OCI-LY3 (cell line): ENCODE measurements around the gene DMTF1.

Experiments
- H2AFZ ChIP-seq: fragments of 200-600, 300-600 bp; shearing (Covaris generic); 2 replicates; pipeline ENCODE4 v1.6.0; 2014; ENCODE audit warnings: antibody characterized with exemption, low read depth, low read length
- H3K27ac ChIP-seq: fragments of 200-600, 300-600 bp; sonication (generic); 2 replicates; pipeline ENCODE4 v1.5.1; 2014; ENCODE audit warnings: mild to moderate bottlenecking, low read length, moderate library complexity, mixed read lengths
- H3K27me3 ChIP-seq: fragments of 200-600, 300-600 bp; sonication (generic); 2 replicates; pipeline ENCODE4 v1.6.1; 2014; ENCODE audit warnings: low read depth, low read length, mixed read lengths
- H3K36me3 ChIP-seq: fragments of 200-600, 300-600 bp; sonication (generic); replicated peaks from 2 replicates; pipeline ENCODE3; 2014; ENCODE audit warnings: low read depth, low read length, mixed read lengths
- H3K4me1 ChIP-seq: fragments of 300-600, 200-600 bp; sonication (generic); 2 replicates; pipeline ENCODE4 v1.6.1; 2014; ENCODE audit warnings: low read length, mixed read lengths
- H3K4me2 ChIP-seq: fragments of 200-600, 300-600 bp; sonication (generic); 2 replicates; pipeline ENCODE4 v1.6.1; 2014; ENCODE audit warnings: low read length, mixed read lengths
- H3K4me3 ChIP-seq: fragments of 300-600, 200-600 bp; sonication (generic); 2 replicates; pipeline ENCODE4 v1.5.1; 2014; ENCODE audit warnings: antibody characterized with exemption, mild to moderate bottlenecking, low read length, moderate library complexity
- H3K79me2 ChIP-seq: fragments of 300-600, 200-600 bp; shearing (Covaris generic); 2 replicates; pipeline ENCODE4 v1.6.1; 2014; ENCODE audit warnings: mild to moderate bottlenecking, low read length, mixed read lengths
- H3K9ac ChIP-seq: fragments of 300-600, 200-600 bp; shearing (Covaris generic); 2 replicates; pipeline ENCODE4 v1.6.0; 2014; ENCODE audit warnings: mild to moderate bottlenecking, low read length, moderate library complexity
- H3K9me3 ChIP-seq: fragments of 200-600, 300-600 bp; shearing (Covaris generic); 2 replicates; pipeline ENCODE4 v1.6.1; 2014; ENCODE audit warnings: low read length, mixed read lengths; ENCODE audit not compliant: insufficient read depth
- H4K20me1 ChIP-seq: fragments of 200-600, 300-600 bp; sonication (generic); 2 replicates; pipeline ENCODE4 v1.6.1; 2016; ENCODE audit warnings: low read length, mixed read lengths; ENCODE audit not compliant: insufficient read depth
- EZH2phosphoT487 ChIP-seq: fragments of 200-600 bp; shearing (Covaris generic); IDR thresholded peaks from 2 replicates; pipeline ENCODE4 v1.6.1; 2018; ENCODE audit warnings: antibody characterized with exemption, mixed run types, low read depth
- TF ChIP-seq, protein P1 (sequence below): fragments of 200-600, 300-600 bp; sonication (generic); IDR thresholded peaks from 2 replicates; pipeline ENCODE4 v1.5.1; 2014; ENCODE audit warnings: antibody characterized with exemption, low read length, low read depth

DMTF1 gene

DNA sequence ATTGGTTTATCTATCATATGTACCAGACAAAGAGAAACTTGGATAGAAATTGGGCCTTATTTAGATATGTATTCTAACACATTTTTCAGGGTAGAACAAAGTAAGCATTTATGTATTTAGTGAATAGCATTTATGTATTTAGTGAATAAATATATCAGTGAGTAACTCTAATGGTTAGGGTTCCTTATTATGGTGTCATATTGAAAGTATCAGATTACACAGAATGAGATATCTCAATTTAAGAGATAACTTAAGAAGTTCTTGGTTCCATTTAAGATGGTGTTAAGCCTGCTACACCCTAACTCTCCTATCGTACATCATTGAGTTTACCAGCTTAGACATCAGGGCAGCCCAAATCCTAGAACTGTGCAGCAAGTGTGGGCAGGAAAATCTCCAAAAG is 35.9 kb upstream of the DMTF1 start:
- Histone ChIP-seq H3K27me3 (no peaks in the 10 kb centered on the region), H3K4me3 (no peak overlapping the region), H3K4me1 (peaks cover 13% of the 10 kb centered on the region), H3K79me2 (no peaks in the 10 kb centered on the region), H3K36me3 (no peaks in the 10 kb centered on the region), H3K9me3 (no peaks in the 10 kb centered on the region), H2AFZ (no peak overlapping the region), H3K9ac (no peak overlapping the region), H4K20me1 (no peaks in the 10 kb centered on the region), H3K4me2 (no peak overlapping the region), H3K27ac (no peak overlapping the region)
- no peak for TF ChIP-seq EZH2phosphoT487
- TF ChIP-seq, protein P1, sequence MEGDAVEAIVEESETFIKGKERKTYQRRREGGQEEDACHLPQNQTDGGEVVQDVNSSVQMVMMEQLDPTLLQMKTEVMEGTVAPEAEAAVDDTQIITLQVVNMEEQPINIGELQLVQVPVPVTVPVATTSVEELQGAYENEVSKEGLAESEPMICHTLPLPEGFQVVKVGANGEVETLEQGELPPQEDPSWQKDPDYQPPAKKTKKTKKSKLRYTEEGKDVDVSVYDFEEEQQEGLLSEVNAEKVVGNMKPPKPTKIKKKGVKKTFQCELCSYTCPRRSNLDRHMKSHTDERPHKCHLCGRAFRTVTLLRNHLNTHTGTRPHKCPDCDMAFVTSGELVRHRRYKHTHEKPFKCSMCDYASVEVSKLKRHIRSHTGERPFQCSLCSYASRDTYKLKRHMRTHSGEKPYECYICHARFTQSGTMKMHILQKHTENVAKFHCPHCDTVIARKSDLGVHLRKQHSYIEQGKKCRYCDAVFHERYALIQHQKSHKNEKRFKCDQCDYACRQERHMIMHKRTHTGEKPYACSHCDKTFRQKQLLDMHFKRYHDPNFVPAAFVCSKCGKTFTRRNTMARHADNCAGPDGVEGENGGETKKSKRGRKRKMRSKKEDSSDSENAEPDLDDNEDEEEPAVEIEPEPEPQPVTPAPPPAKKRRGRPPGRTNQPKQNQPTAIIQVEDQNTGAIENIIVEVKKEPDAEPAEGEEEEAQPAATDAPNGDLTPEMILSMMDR = no peak

DNA sequence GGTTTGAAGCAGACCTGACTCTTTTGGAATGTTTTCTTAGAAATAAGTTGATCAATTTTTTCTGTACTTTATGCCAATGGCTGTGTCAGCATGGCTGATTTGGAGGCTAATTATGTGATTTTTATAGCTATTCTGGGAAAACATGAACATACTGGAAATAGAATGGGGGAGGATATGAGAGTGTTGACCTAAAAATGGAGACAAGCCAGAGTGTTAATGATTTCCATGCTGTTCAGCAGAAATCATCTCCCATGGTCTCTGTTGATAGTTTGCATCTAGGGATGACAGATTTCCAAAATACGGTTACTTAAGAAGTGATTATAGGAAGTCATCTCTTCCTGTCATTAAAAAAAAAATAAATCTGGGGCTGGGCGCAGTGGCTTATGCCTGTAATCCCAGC is 32.7 kb upstream of the DMTF1 start:
- H3K4me3 ChIP-seq = no peak overlapping the region
- no peaks in the 10 kb centered on the region for H4K20me1 ChIP-seq
- no peak overlapping the region for H3K9ac ChIP-seq
- H3K36me3 ChIP-seq = no peaks in the 10 kb centered on the region
- no peak overlapping the region for H2AFZ ChIP-seq
- TF ChIP-seq EZH2phosphoT487 = no peak
- TF ChIP-seq, protein P1 = no peak
- no peaks in the 10 kb centered on the region for H3K79me2 ChIP-seq
- no peak overlapping the region for H3K27ac ChIP-seq
- H3K9me3 ChIP-seq = no peaks in the 10 kb centered on the region
- no peak overlapping the region for H3K4me2 ChIP-seq
- no peaks in the 10 kb centered on the region for H3K27me3 ChIP-seq
- peaks cover 13% of the 10 kb centered on the region for H3K4me1 ChIP-seq

DNA sequence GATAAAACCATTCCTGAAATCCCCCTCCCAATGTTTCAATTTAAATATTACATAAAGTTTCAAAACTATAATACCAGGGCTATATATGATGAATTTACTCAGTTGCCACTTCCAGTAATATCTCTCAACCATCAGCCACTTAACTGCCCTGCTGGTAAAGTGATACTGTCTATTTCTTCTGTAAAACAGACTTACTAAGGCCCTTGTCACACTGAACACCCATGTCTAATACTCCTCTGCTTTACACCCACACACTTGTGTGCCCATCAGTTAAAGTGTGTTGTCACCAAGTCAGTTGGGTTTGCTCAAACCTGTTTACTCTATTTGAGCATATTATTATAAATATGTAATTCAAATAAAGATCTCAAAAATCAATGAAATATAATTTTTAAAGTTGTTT is 29.1 kb upstream of the DMTF1 start:
- TF ChIP-seq, protein P1 = no peak
- no peak for TF ChIP-seq EZH2phosphoT487
- no peaks in the 10 kb centered on the region for H4K20me1 ChIP-seq

DNA sequence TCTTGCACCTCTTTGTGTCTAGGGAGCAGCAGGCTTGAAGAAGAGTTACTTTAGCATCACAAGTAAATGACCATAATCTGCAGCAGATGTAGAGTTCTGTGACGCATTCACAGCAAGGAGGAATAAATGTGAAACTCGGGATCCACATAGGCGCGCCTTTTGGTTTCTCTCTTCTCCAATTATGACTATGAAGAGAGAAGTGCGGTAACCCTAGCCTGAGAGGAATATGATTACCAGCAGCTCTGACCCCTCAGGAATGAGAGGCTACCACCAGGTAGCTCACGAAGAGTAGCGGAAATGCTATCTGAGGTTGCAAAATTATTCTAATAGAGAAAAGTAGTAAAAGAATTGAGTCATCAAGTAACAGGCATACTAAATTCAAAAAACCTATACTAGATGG is 25.2 kb upstream of the DMTF1 start:
- TF ChIP-seq, protein P1 = no peak
- TF ChIP-seq EZH2phosphoT487 = no peak
- H2AFZ ChIP-seq = no peak overlapping the region
- no peaks in the 10 kb centered on the region for H3K36me3 ChIP-seq
- H3K4me2 ChIP-seq = peak overlapping the region; percentile 59
- no peak overlapping the region for H3K9ac ChIP-seq
- H3K27ac ChIP-seq = no peak overlapping the region
- H3K4me1 ChIP-seq = peaks cover 47% of the 10 kb centered on the region
- no peaks in the 10 kb centered on the region for H4K20me1 ChIP-seq
- peak overlapping the region; percentile 36 for H3K4me3 ChIP-seq
- H3K79me2 ChIP-seq = no peaks in the 10 kb centered on the region
- H3K9me3 ChIP-seq = no peaks in the 10 kb centered on the region
- no peaks in the 10 kb centered on the region for H3K27me3 ChIP-seq

More for the DNA sequence above, 29.1 kb upstream of the DMTF1 start:
- peaks cover 18% of the 10 kb centered on the region for H3K4me1 ChIP-seq
- no peaks in the 10 kb centered on the region for H3K27me3 ChIP-seq
- H2AFZ ChIP-seq = no peak overlapping the region
- H3K9ac ChIP-seq = no peak overlapping the region
- no peaks in the 10 kb centered on the region for H3K79me2 ChIP-seq
- no peak overlapping the region for H3K4me2 ChIP-seq
- H3K27ac ChIP-seq = no peak overlapping the region
- no peaks in the 10 kb centered on the region for H3K9me3 ChIP-seq
- no peak overlapping the region for H3K4me3 ChIP-seq
- H3K36me3 ChIP-seq = no peaks in the 10 kb centered on the region
